ENCODE results near the gene GPC6. TPM values are rescaled to one million over a fixed set of nuclear protein-coding genes. Genes with fewer than 3 reads are reported as not detected.

Gene GPC6
- polyA plus RNA-seq, 1 of the 3 experiments (the other 2 are of a cell fraction): 6.7 TPM

DNA sequence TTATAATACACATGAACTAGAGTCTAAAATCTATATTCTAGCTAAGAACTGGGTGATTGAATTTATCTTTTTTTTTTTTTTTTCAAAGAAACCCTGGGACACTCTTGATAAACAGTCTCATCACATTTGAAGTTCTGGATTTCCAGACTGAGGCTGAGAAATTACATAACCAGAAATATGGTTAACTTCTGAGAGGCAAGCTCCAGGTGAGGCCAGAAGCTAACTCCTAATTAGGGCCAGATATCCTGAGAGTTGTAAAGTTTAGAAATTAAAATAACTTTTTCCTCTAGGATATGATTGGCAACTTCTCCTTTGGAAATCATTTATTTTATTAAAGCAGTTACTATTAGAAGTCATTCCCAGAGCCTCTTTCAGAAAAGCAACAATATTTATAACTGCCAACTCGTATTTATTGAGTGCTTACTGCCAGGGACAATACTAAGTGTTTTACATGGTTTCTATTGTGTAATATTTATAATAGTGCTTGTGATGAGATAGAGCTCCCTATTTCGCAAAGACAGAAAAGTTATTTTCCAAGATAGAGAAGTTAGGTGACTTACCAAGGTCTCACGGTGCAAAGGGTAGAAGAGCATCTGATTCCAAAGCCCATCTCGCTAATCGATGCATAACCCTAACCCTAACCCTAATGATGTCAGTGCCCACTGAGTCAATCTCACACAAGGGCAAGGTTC lies 1065.2 kb downstream of the GPC6 start:
- POLR2A ChIA-PET: no interaction called here
- CTCF ChIA-PET: no interaction called here
- H3K27ac ChIP-seq (ENCODE audit: low read depth in 2 of 2, low read length in 1 of 2): no peak overlapping the region
- no peaks in the 10 kb centered on the region for H3F3A ChIP-seq (replicated peaks; ENCODE audit: insufficient read depth)
- H3K9me3 ChIP-seq: no peaks in the 10 kb centered on the region
- no peaks in the 10 kb centered on the region for H3K27me3 ChIP-seq (ENCODE audit: insufficient read depth)
- no peaks in the 10 kb centered on the region for H3K79me2 ChIP-seq (ENCODE audit: insufficient read depth)
- no peak overlapping the region for H3K4me3 ChIP-seq (ENCODE audit: low read depth in 2 of 2, low read length in 1 of 2)
- H4K20me1 ChIP-seq (ENCODE audit: insufficient read depth): no peaks in the 10 kb centered on the region
- H3K9ac ChIP-seq: no peak overlapping the region
- no peak overlapping the region for H3K4me2 ChIP-seq
- no peaks in the 10 kb centered on the region for H3K36me3 ChIP-seq (replicated peaks in 1 of 2; ENCODE audit: control insufficient read depth in 1 of 2, insufficient read depth in 2 of 2, low read length in 1 of 2)
- H3K9me2 ChIP-seq: no peaks in the 10 kb centered on the region
- DNase-seq: no peak
- H3K4me1 ChIP-seq (ENCODE audit: control insufficient read depth in 1 of 2, insufficient read depth in 2 of 2, low read depth in 1 of 2, low read length in 1 of 2): no peaks in the 10 kb centered on the region
- H2AFZ ChIP-seq (ENCODE audit: low read depth): no peak overlapping the region
- WGBS (ENCODE audit: low lambda C conversion rate): 90% methylated on average over 5 of the region's 5 CpGs
- TF ChIP-seq FOXJ3 (CRISPR knock-in tag; IDR thresholded peaks at IDR 0.05) (no peak), FOSL2 (IDR thresholded peaks at IDR 0.05; ENCODE audit: borderline replicate concordance, low read depth) (no peak), EP300 (IDR thresholded peaks at IDR 0.05; ENCODE audit: borderline replicate concordance in 1 of 2, low read depth in 1 of 2, low read length in 1 of 2) (no peak), RCOR1 (IDR thresholded peaks at IDR 0.05; ENCODE audit: low read length) (no peak), TCF12 (IDR thresholded peaks at IDR 0.05) (no peak), RXRA (IDR thresholded peaks at IDR 0.05; ENCODE audit: borderline replicate concordance, low read depth) (no peak), EZH2phosphoT487 (IDR thresholded peaks at IDR 0.05; ENCODE audit: borderline replicate concordance, low read depth) (no peak), GABPA (IDR thresholded peaks at IDR 0.05; ENCODE audit: low read depth) (no peak), RFX5 (IDR thresholded peaks at IDR 0.05; ENCODE audit: low read length) (no peak), NRF1 (IDR thresholded peaks at IDR 0.05; ENCODE audit: low read depth, low read length) (no peak), YY1 (IDR thresholded peaks at IDR 0.05; ENCODE audit: low read depth) (no peak), FOXM1 (IDR thresholded peaks at IDR 0.05; ENCODE audit: low read depth) (no peak), JUND (IDR thresholded peaks at IDR 0.05) (no peak), TAF1 (IDR thresholded peaks at IDR 0.05; ENCODE audit: borderline replicate concordance, low read depth, low read length) (no peak)
- TF ChIP-seq, protein P1, sequence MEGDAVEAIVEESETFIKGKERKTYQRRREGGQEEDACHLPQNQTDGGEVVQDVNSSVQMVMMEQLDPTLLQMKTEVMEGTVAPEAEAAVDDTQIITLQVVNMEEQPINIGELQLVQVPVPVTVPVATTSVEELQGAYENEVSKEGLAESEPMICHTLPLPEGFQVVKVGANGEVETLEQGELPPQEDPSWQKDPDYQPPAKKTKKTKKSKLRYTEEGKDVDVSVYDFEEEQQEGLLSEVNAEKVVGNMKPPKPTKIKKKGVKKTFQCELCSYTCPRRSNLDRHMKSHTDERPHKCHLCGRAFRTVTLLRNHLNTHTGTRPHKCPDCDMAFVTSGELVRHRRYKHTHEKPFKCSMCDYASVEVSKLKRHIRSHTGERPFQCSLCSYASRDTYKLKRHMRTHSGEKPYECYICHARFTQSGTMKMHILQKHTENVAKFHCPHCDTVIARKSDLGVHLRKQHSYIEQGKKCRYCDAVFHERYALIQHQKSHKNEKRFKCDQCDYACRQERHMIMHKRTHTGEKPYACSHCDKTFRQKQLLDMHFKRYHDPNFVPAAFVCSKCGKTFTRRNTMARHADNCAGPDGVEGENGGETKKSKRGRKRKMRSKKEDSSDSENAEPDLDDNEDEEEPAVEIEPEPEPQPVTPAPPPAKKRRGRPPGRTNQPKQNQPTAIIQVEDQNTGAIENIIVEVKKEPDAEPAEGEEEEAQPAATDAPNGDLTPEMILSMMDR (IDR thresholded peaks at IDR 0.05): no peak
- TF ChIP-seq, protein P2, sequence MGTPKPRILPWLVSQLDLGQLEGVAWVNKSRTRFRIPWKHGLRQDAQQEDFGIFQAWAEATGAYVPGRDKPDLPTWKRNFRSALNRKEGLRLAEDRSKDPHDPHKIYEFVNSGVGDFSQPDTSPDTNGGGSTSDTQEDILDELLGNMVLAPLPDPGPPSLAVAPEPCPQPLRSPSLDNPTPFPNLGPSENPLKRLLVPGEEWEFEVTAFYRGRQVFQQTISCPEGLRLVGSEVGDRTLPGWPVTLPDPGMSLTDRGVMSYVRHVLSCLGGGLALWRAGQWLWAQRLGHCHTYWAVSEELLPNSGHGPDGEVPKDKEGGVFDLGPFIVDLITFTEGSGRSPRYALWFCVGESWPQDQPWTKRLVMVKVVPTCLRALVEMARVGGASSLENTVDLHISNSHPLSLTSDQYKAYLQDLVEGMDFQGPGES (IDR thresholded peaks at IDR 0.05; ENCODE audit: low read depth, low read length): no peak
- TF ChIP-seq, protein P3, sequence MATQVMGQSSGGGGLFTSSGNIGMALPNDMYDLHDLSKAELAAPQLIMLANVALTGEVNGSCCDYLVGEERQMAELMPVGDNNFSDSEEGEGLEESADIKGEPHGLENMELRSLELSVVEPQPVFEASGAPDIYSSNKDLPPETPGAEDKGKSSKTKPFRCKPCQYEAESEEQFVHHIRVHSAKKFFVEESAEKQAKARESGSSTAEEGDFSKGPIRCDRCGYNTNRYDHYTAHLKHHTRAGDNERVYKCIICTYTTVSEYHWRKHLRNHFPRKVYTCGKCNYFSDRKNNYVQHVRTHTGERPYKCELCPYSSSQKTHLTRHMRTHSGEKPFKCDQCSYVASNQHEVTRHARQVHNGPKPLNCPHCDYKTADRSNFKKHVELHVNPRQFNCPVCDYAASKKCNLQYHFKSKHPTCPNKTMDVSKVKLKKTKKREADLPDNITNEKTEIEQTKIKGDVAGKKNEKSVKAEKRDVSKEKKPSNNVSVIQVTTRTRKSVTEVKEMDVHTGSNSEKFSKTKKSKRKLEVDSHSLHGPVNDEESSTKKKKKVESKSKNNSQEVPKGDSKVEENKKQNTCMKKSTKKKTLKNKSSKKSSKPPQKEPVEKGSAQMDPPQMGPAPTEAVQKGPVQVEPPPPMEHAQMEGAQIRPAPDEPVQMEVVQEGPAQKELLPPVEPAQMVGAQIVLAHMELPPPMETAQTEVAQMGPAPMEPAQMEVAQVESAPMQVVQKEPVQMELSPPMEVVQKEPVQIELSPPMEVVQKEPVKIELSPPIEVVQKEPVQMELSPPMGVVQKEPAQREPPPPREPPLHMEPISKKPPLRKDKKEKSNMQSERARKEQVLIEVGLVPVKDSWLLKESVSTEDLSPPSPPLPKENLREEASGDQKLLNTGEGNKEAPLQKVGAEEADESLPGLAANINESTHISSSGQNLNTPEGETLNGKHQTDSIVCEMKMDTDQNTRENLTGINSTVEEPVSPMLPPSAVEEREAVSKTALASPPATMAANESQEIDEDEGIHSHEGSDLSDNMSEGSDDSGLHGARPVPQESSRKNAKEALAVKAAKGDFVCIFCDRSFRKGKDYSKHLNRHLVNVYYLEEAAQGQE (IDR thresholded peaks at IDR 0.05; ENCODE audit: low read depth, low read length): no peak
- TF ChIP-seq, protein P4, sequence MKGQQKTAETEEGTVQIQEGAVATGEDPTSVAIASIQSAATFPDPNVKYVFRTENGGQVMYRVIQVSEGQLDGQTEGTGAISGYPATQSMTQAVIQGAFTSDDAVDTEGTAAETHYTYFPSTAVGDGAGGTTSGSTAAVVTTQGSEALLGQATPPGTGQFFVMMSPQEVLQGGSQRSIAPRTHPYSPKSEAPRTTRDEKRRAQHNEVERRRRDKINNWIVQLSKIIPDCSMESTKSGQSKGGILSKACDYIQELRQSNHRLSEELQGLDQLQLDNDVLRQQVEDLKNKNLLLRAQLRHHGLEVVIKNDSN (IDR thresholded peaks at IDR 0.05; ENCODE audit: borderline replicate concordance, low read depth): no peak
- TF ChIP-seq, protein P5, sequence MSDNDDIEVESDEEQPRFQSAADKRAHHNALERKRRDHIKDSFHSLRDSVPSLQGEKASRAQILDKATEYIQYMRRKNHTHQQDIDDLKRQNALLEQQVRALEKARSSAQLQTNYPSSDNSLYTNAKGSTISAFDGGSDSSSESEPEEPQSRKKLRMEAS (IDR thresholded peaks at IDR 0.05; ENCODE audit: low read depth): no peak
